Head of caudate nucleus (tissue), 42 donors: Measurements from ENCODE around the gene CCDC148.
"Not testable (repeated sequence)": the region's sequence is repeated elsewhere in the genome, so short reads cannot be mapped to it uniquely, and the experiment has no call there.

ENCODE experiments used
- DNase-seq, 42 donors: peaks; one replicate each; pipeline versions ENCODE4 v3.0.0 to v3.0.0-alpha.2; 2020 to 2021; ENCODE audit warnings: mixed read lengths in 7 of 42
- intact Hi-C: fragments of 100-400 bp; cut with DNase I; formaldehyde crosslinking; loops from one replicate; pipeline ENCODE4 v1.15.0; 2022

The CCDC148 gene

GRCh38 chr2:158457826-158458616 lies 1.5 kb upstream of the CCDC148 start:
- peak; percentile 30 to 82 (median 68) for DNase-seq
- intact Hi-C loops = loop anchor here (5.0 to 10.0 kb wide), 3 partner anchors 264 to 289 kb away; no protein-coding TSS in a partner anchor

GRCh38 chr2:158457092-158457825 lies 706 bp upstream of the CCDC148 start:
- intact Hi-C loops = loop anchor here (5.0 to 10.0 kb wide), 3 partner anchors 265 to 290 kb away; no protein-coding TSS in a partner anchor
- peak in 37 of 42 donors; percentile 34 to 84 (median 71) for DNase-seq

- DNase-seq = no peak
- intact Hi-C loops = no loop called here
Measured at GRCh38 chr2:158443606-158444005, 12.9 kb downstream of the CCDC148 start.

GRCh38 chr2:158439062-158439461 lies 17.5 kb downstream of the CCDC148 start:
- intact Hi-C loops = not testable (repeated sequence)

GRCh38 chr2:158433716-158434115 lies 22.8 kb downstream of the CCDC148 start:
- DNase-seq = not testable (repeated sequence)

More at GRCh38 chr2:158439062-158439461, 17.5 kb downstream of the CCDC148 start:
- not testable (repeated sequence) for DNase-seq

GRCh38 chr2:158432117-158432516 lies 24.4 kb downstream of the CCDC148 start:
- intact Hi-C loops = no loop called here
- no peak for DNase-seq

More at GRCh38 chr2:158433716-158434115, 22.8 kb downstream of the CCDC148 start:
- intact Hi-C loops = not testable (repeated sequence)

- intact Hi-C loops = no loop called here
Measured at GRCh38 chr2:158414538-158414937, 42.0 kb downstream of the CCDC148 start.

GRCh38 chr2:158413581-158413980 lies 43.0 kb downstream of the CCDC148 start:
- DNase-seq = no peak
- intact Hi-C loops = no loop called here

More at GRCh38 chr2:158414538-158414937, 42.0 kb downstream of the CCDC148 start:
- no peak for DNase-seq

- intact Hi-C loops = no loop called here
- no peak for DNase-seq
Measured at GRCh38 chr2:158412206-158412605, 44.3 kb downstream of the CCDC148 start.

- intact Hi-C loops = no loop called here
- no peak for DNase-seq
Measured at GRCh38 chr2:158411748-158412147, 44.8 kb downstream of the CCDC148 start.

- no peak for DNase-seq
- intact Hi-C loops = no loop called here
Measured at GRCh38 chr2:158410132-158410531, 46.4 kb downstream of the CCDC148 start.

GRCh38 chr2:158407031-158407430 lies 49.5 kb downstream of the CCDC148 start:
- no peak for DNase-seq
- intact Hi-C loops = no loop called here

GRCh38 chr2:158405341-158405740 lies 51.2 kb downstream of the CCDC148 start:
- no peak for DNase-seq
- intact Hi-C loops = no loop called here

GRCh38 chr2:158403237-158403636 lies 53.3 kb downstream of the CCDC148 start:
- intact Hi-C loops = no loop called here
- DNase-seq = no peak

GRCh38 chr2:158402665-158403064 lies 53.9 kb downstream of the CCDC148 start:
- no peak for DNase-seq
- intact Hi-C loops = no loop called here

- DNase-seq = no peak
- intact Hi-C loops = no loop called here
Measured at GRCh38 chr2:158395166-158395565, 61.4 kb downstream of the CCDC148 start.

- intact Hi-C loops = no loop called here
Measured at GRCh38 chr2:158394453-158394852, 62.1 kb downstream of the CCDC148 start.

GRCh38 chr2:158393886-158394285 lies 62.7 kb downstream of the CCDC148 start:
- DNase-seq = no peak
- intact Hi-C loops = no loop called here

More at GRCh38 chr2:158394453-158394852, 62.1 kb downstream of the CCDC148 start:
- no peak for DNase-seq

GRCh38 chr2:158392687-158393086 lies 63.9 kb downstream of the CCDC148 start:
- DNase-seq = no peak
- intact Hi-C loops = no loop called here

- DNase-seq = no peak
- intact Hi-C loops = no loop called here
Measured at GRCh38 chr2:158391876-158392275, 64.7 kb downstream of the CCDC148 start.
